HepG2 (cell line): ENCODE data around the gene ZFR2. TPM values are rescaled to one million over a fixed set of nuclear protein-coding genes. Genes with fewer than 3 reads are reported as not detected.

Experiments
- ARID5B ChIP-seq: IDR thresholded peaks from 2 replicates; pipeline ENCODE4 v1.4.0; 2020; ENCODE audit warnings: mild to moderate bottlenecking, missing genetic modification reagents
- BHLHE40 ChIP-seq: IDR thresholded peaks from 2 replicates; pipeline ENCODE4 v1.6.1; 2011; ENCODE audit warnings: low read length, improper control_type of control experiment
- CTCF ChIP-seq: sonication (generic); formaldehyde crosslinking; IDR thresholded peaks from 2 replicates; pipeline ENCODE4 v1.5.0; 2020; ENCODE audit warnings: mild to moderate bottlenecking, missing genetic modification reagents, moderate library complexity
- EP300 ChIP-seq, 3 experiments: sonication (generic) in 1 of 3; formaldehyde crosslinking in 1 of 3; IDR thresholded peaks; 2 replicates each; pipeline versions ENCODE4 v1.5.1 to v1.6.1; 2011 to 2020; ENCODE audit warnings: low read depth in 2 of 3, low read length in 2 of 3, borderline replicate concordance in 1 of 3, improper control_type of control experiment in 1 of 3, mild to moderate bottlenecking in 1 of 3, missing genetic modification reagents in 1 of 3, moderate library complexity in 1 of 3
- FOXK2 ChIP-seq: fragments of 450-650 bp; IDR thresholded peaks from 2 replicates; pipeline ENCODE4 v1.6.1; 2016
- FOXP4 ChIP-seq: sonication (generic); formaldehyde crosslinking; IDR thresholded peaks from 2 replicates; pipeline ENCODE4 v1.4.0; 2020; ENCODE audit warnings: missing genetic modification reagents
- GABPA ChIP-seq, 2 experiments: IDR thresholded peaks; 2 replicates each; pipeline ENCODE4 v1.6.1; 2011 to 2016; ENCODE audit warnings: low read depth in 2 of 2, low read length in 1 of 2, missing biosample characterization in 1 of 2, missing genetic modification characterization in 1 of 2
- GRHL1 ChIP-seq: sonication (generic); formaldehyde crosslinking; conservative IDR thresholded peaks from 2 replicates; pipeline ENCODE4 v1.8.0; 2022; ENCODE audit warnings: missing genetic modification reagents
- NFAT5 ChIP-seq: sonication (generic); formaldehyde crosslinking; IDR thresholded peaks from 2 replicates; pipeline ENCODE4 v1.4.0; 2020; ENCODE audit warnings: missing genetic modification reagents
- XRCC5 ChIP-seq: fragments of 200-400 bp; formaldehyde crosslinking; optimal IDR thresholded peaks from 2 replicates; pipeline ENCODE3; 2017; ENCODE audit warnings: mild to moderate bottlenecking, low read length
- ZKSCAN8 ChIP-seq: IDR thresholded peaks from 2 replicates; pipeline ENCODE4 v1.6.1; 2016; ENCODE audit warnings: borderline replicate concordance, missing genetic modification reagents, missing compliant biosample characterization
- ZNF709 ChIP-seq: sonication (generic); formaldehyde crosslinking; IDR thresholded peaks from 2 replicates; pipeline ENCODE4 v1.5.0; 2020; ENCODE audit warnings: mild to moderate bottlenecking, missing genetic modification reagents
- ZSCAN20 ChIP-seq: sonication (generic); formaldehyde crosslinking; IDR thresholded peaks from 2 replicates; pipeline ENCODE4 v1.4.0; 2020; ENCODE audit warnings: missing genetic modification reagents, mild to moderate bottlenecking, borderline replicate concordance
- polyA plus RNA-seq, 8 experiments: library from polyadenylated mRNA; depleted of rRNA in 3 of 8; stranded (reverse) in 7 of 8; unstranded in 1 of 8; fragments of >200 nt; fragmentation: Illumina TruSeq in 4 of 8; extraction: Trizol in 4 of 8; gene quantifications; 2 replicates each; pipeline versions ENCODE4 v1.2.1 to v1.2.3, GENCODE V29; 2011 to 2016; ENCODE audit warnings: low read depth in 4 of 8, missing spikeins in 1 of 8, mixed read lengths in 1 of 8; ENCODE audit not compliant: insufficient read depth in 1 of 8
- total RNA-seq, 5 experiments: library from RNA; depleted of rRNA; stranded (reverse); fragments of >200 nt; fragmentation: Illumina TruSeq; extraction: Trizol; gene quantifications; 2 replicates each; pipeline ENCODE4 v1.2.3, GENCODE V29; 2016; ENCODE audit warnings: low read depth in 1 of 5

ZFR2 gene
- total and polyA plus RNA-seq, 2 of the 13 experiments (the other 11 are each of a cell fraction or from before 2014, with no cell fraction given), result 0.37 to 0.69 TPM

- TF ChIP-seq CTCF (CRISPR knock-in tag), result 0 out of 2 replicates have a peak, but pooled peaks have one; percentile 17
- no peak for TF ChIP-seq GABPA (IDR thresholded peaks at IDR 0.05; ENCODE audit: low read depth, low read length)
- TF ChIP-seq GABPA (CRISPR knock-in tag; IDR thresholded peaks at IDR 0.05; ENCODE audit: low read depth), result peak; percentile 62; the same call in 1 of the 2 replicates
- TF ChIP-seq EP300 (IDR thresholded peaks at IDR 0.05; ENCODE audit: low read depth in 2 of 2, low read length in 2 of 2), result no peak
- no peak for TF ChIP-seq EP300 (CRISPR knock-in tag; IDR thresholded peaks at IDR 0.05; ENCODE audit: borderline replicate concordance)
- no peak for TF ChIP-seq GRHL1
- TF ChIP-seq XRCC5, result peak; percentile 38
- TF ChIP-seq FOXP4, result 0 out of 2 replicates have a peak, but pooled peaks have one; percentile 19
- peak; percentile 55; the same call in 1 of the 2 replicates for TF ChIP-seq FOXK2
- no peak for TF ChIP-seq NFAT5
- TF ChIP-seq BHLHE40, result no peak
- peak; percentile 36; the same call in 1 of the 2 replicates for TF ChIP-seq ZKSCAN8 (CRISPR knock-in tag)
- TF ChIP-seq ARID5B, result peak; percentile 77
- no peak for TF ChIP-seq ZSCAN20 (CRISPR knock-in tag)
- no peak for TF ChIP-seq ZNF709 (CRISPR knock-in tag)
These were observed 13.5 kb downstream of the ZFR2 start (continued) for GRCh38 chr19:3855320-3855719.
